ENCODE data around the gene POMZP3. TPM values are rescaled to one million over a fixed set of nuclear protein-coding genes. Genes with fewer than 3 reads are reported as not detected.
A peak's percentile ranks its signal among the peaks of the same experiment; 100 is the strongest.
"Not testable (repeated sequence)": the region's sequence is repeated elsewhere in the genome, so short reads cannot be mapped to it uniquely, and the experiment has no call there.

The POMZP3 gene
- total and polyA plus RNA-seq, 2 donors (not counting 3 experiments of a cell fraction or from before 2014, with no cell fraction given), result 12.7 to 20.8 TPM

GRCh38 chr7:76583636-76584281 is 43.3 kb downstream of the POMZP3 start:
- H3K9me3 ChIP-seq (replicated peaks; ENCODE audit: control insufficient read depth, insufficient read depth, low read length); H2AFZ ChIP-seq (ENCODE audit: low read depth, low read length); H4K20me1 ChIP-seq (replicated peaks; ENCODE audit: control insufficient read depth, extremely low read depth, insufficient read depth, low read length); H3K9me1 ChIP-seq (replicated peaks; ENCODE audit: control insufficient read depth, extremely low read depth, insufficient read depth, low read length); H3K27me3 ChIP-seq (ENCODE audit: control insufficient read depth in 2 of 2, insufficient read depth in 2 of 2, low read length in 2 of 2); intact Hi-C loops (cut with micrococcal nuclease); H3K36me3 ChIP-seq (ENCODE audit: control insufficient read depth in 2 of 2, extremely low read depth in 1 of 2, insufficient read depth in 2 of 2, low read length in 2 of 2); POLR2A ChIA-PET; CTCF ChIA-PET; dilution Hi-C loops (cut with MboI; ENCODE audit: extremely low pct_ligation_motif_present, low sequenced_read_pairs): not testable (repeated sequence)
- TF ChIP-seq POLR2A (IDR thresholded peaks at IDR 0.05; ENCODE audit: low read depth, low read length), result peak; percentile 29
- peak; percentile 11 for TF ChIP-seq GATA2 (IDR thresholded peaks at IDR 0.05; ENCODE audit: insufficient read depth, insufficient read length, low read depth, low read length)
- peak; percentile 45 for TF ChIP-seq POLR2AphosphoS5 (IDR thresholded peaks at IDR 0.05; ENCODE audit: insufficient read depth, low read depth, low read length)
- FAIRE-seq (peak; percentile 81), DNase-seq (ENCODE audit: low read depth, low spot score) (peak; percentile 91)
- peaks cover 26% of the 10 kb centered on the region for H3K79me2 ChIP-seq (ENCODE audit: control insufficient read depth, insufficient read depth, low read length)
- peak overlapping the region; percentile 23 for H3K9ac ChIP-seq (replicated peaks; ENCODE audit: extremely low read depth, insufficient read depth, low read length)
- peak overlapping the region; percentile 52 for H3K4me2 ChIP-seq (ENCODE audit: insufficient read depth, low read length)
- BruUV-seq (replicated peaks), result TSS peak; percentile 38
- H3K4me3 ChIP-seq (replicated peaks in 1 of 3; ENCODE audit: insufficient read depth in 1 of 3, low read depth in 1 of 3, low read length in 3 of 3), result peak overlapping the region in 1 of 3 experiments; percentile 2
- H3K27ac ChIP-seq (ENCODE audit: insufficient read depth, low read depth, low read length), result peak overlapping the region; percentile 76
- peaks cover 56% of the 10 kb centered on the region for H3K4me1 ChIP-seq (ENCODE audit: control insufficient read depth, extremely low read depth, insufficient read depth, low read length)

- Histone ChIP-seq H3K4me2 (ENCODE audit: insufficient read depth, low read length) (peak overlapping the region; percentile 52), H3K79me2 (ENCODE audit: control insufficient read depth, insufficient read depth, low read length) (peaks cover 26% of the 10 kb centered on the region), H3K4me1 (ENCODE audit: control insufficient read depth, extremely low read depth, insufficient read depth, low read length) (peaks cover 57% of the 10 kb centered on the region), H3K9ac (replicated peaks; ENCODE audit: extremely low read depth, insufficient read depth, low read length) (peak overlapping the region; percentile 23), H3K27ac (ENCODE audit: insufficient read depth, low read depth, low read length) (peak overlapping the region; percentile 76)
- POLR2A ChIA-PET; CTCF ChIA-PET; H3K36me3 ChIP-seq (ENCODE audit: control insufficient read depth in 2 of 2, extremely low read depth in 1 of 2, insufficient read depth in 2 of 2, low read length in 2 of 2); BruUV-seq (replicated peaks); H4K20me1 ChIP-seq (replicated peaks; ENCODE audit: control insufficient read depth, extremely low read depth, insufficient read depth, low read length); intact Hi-C loops (cut with micrococcal nuclease); H2AFZ ChIP-seq (ENCODE audit: low read depth, low read length); H3K27me3 ChIP-seq (ENCODE audit: control insufficient read depth in 2 of 2, insufficient read depth in 2 of 2, low read length in 2 of 2); H3K9me1 ChIP-seq (replicated peaks; ENCODE audit: control insufficient read depth, extremely low read depth, insufficient read depth, low read length); H3K9me3 ChIP-seq (replicated peaks; ENCODE audit: control insufficient read depth, insufficient read depth, low read length); H3K4me3 ChIP-seq (replicated peaks in 1 of 3; ENCODE audit: insufficient read depth in 1 of 3, low read depth in 1 of 3, low read length in 3 of 3); dilution Hi-C loops (cut with MboI; ENCODE audit: extremely low pct_ligation_motif_present, low sequenced_read_pairs): not testable (repeated sequence)
- peak; percentile 33 for TF ChIP-seq POLR2AphosphoS5 (IDR thresholded peaks at IDR 0.05; ENCODE audit: insufficient read depth, low read depth, low read length)
- peak; percentile 42 for TF ChIP-seq FOS (IDR thresholded peaks at IDR 0.05; ENCODE audit: borderline replicate concordance, insufficient read depth, low read length)
- DNase-seq (ENCODE audit: low read depth, low spot score) (peak; percentile 87), FAIRE-seq (peak; percentile 96)
Measured at GRCh38 chr7:76582848-76583631, 44.0 kb downstream of the POMZP3 start.

DNA sequence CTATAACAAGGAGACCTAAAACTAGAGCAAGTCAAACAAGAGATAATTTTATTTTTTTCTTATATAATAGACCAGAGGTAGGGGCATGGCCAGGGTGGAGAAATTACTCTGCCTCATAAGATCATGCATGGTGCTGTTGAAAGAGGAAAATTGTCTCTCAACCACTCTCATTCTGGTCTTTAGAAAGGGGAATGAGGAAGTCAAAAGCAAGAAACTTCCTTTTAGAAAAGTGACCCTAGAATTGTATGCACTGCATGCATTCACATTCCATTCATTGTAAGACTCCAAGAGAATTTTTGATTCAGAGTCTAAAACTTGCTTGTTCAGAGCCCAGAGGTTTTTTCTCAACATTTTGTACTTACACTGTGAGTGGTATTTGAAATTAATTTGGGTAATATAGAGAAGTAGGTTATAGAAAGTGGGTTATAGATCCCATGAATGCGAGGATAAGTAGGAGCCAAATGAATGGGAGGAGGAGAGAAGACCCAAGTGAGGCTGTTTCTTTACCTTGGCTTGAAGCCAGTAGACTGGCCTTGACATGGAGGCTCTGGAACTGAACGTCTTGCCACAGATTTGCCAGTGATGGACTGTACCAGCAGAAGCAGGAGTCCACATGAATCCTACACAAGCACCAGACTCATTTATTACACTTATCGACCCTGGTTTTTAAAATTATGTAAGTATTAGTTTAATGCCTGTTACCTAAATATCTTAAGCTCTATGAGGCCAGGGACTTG is 51.0 kb downstream of the POMZP3 start:
- BruUV-seq (replicated peaks), result not testable (repeated sequence)
- peaks cover 22% of the 10 kb centered on the region for H3K79me2 ChIP-seq (ENCODE audit: control insufficient read depth, insufficient read depth, low read length)

More for the DNA sequence above, 51.0 kb downstream of the POMZP3 start:
- H3K9me3 ChIP-seq (replicated peaks; ENCODE audit: control insufficient read depth, insufficient read depth, low read length); H3K9ac ChIP-seq (replicated peaks; ENCODE audit: extremely low read depth, insufficient read depth, low read length); dilution Hi-C loops (cut with MboI; ENCODE audit: extremely low pct_ligation_motif_present, low sequenced_read_pairs); H3K27ac ChIP-seq (ENCODE audit: insufficient read depth, low read depth, low read length); H3K36me3 ChIP-seq (ENCODE audit: control insufficient read depth in 2 of 2, extremely low read depth in 1 of 2, insufficient read depth in 2 of 2, low read length in 2 of 2); H3K27me3 ChIP-seq (ENCODE audit: control insufficient read depth in 2 of 2, insufficient read depth in 2 of 2, low read length in 2 of 2); FAIRE-seq; POLR2A ChIA-PET; H2AFZ ChIP-seq (ENCODE audit: low read depth, low read length); H3K4me2 ChIP-seq (ENCODE audit: insufficient read depth, low read length); H4K20me1 ChIP-seq (replicated peaks; ENCODE audit: control insufficient read depth, extremely low read depth, insufficient read depth, low read length); CTCF ChIA-PET; H3K9me1 ChIP-seq (replicated peaks; ENCODE audit: control insufficient read depth, extremely low read depth, insufficient read depth, low read length); H3K4me3 ChIP-seq (replicated peaks in 1 of 3; ENCODE audit: insufficient read depth in 1 of 3, low read depth in 1 of 3, low read length in 3 of 3); intact Hi-C loops (cut with micrococcal nuclease): not testable (repeated sequence)
- peak; percentile 24 for DNase-seq (ENCODE audit: low read depth, low spot score)
- H3K4me1 ChIP-seq (ENCODE audit: control insufficient read depth, extremely low read depth, insufficient read depth, low read length), result peaks cover 21% of the 10 kb centered on the region
